Endothelial cell of umbilical vein (primary cell): ENCODE data around the gene ZNF488. TPM values are rescaled to one million over a fixed set of nuclear protein-coding genes. Genes with fewer than 3 reads are reported as not detected.

ENCODE experiments used
- BruUV-seq: library from RNA; stranded (reverse); fragments of 400-500 nt; replicated peaks from 2 replicates; lab custom pipeline; 2021; lab: Mats Ljungman, UMichigan
- CTCF ChIA-PET: fragments of 300-600, 350-600 bp; sonication (Branson Sonifier 250); formaldehyde crosslinking; loops from one replicate; lab custom pipeline; 2021; ENCODE audit warnings: antibody characterized with exemption, inconsistent platforms; lab: Charles Lee
- POLR2A ChIA-PET: fragments of 300-600, 350-600 bp; sonication (Branson Sonifier 250); formaldehyde crosslinking; loops from one replicate; lab custom pipeline; 2021; ENCODE audit warnings: antibody characterized with exemption, inconsistent platforms; lab: Charles Lee
- DNase-seq: peaks from one replicate; pipeline ENCODE4 v3.0.0-alpha.2; 2011; ENCODE audit warnings: low read depth, low spot score
- FAIRE-seq: peaks from 2 replicates; lab custom pipeline; 2011; peaks lifted over from hg19 to GRCh38; lab: Jason Lieb, UNC
- H2AFZ ChIP-seq: 2 replicates; pipeline ENCODE4 v1.6.0; 2012; ENCODE audit warnings: low read depth, low read length, control low read depth, inconsistent platforms
- H3K27ac ChIP-seq: 2 replicates; pipeline ENCODE4 v1.5.1; 2011; ENCODE audit warnings: low read depth, mild to moderate bottlenecking, control low read depth, low read length, moderate library complexity; ENCODE audit not compliant: insufficient read depth
- H3K27me3 ChIP-seq, 2 experiments: 2 replicates each; pipeline versions ENCODE4 v1.6.0 to v1.6.1; 2011; ENCODE audit warnings: low read length in 2 of 2, mixed read lengths in 1 of 2; ENCODE audit not compliant: control insufficient read depth in 2 of 2, insufficient read depth in 2 of 2
- H3K36me3 ChIP-seq, 2 experiments: 2 replicates in 1 of 2; 3 replicates in 1 of 2; pipeline ENCODE4 v1.5.1; 2011; ENCODE audit warnings: low read length in 2 of 2, mild to moderate bottlenecking in 1 of 2, moderate library complexity in 1 of 2; ENCODE audit not compliant: control insufficient read depth in 2 of 2, insufficient read depth in 2 of 2; ENCODE audit errors: extremely low read depth in 1 of 2
- H3K4me1 ChIP-seq: 3 replicates; pipeline ENCODE4 v1.5.1; 2011; ENCODE audit warnings: mild to moderate bottlenecking, low read length; ENCODE audit not compliant: control insufficient read depth, insufficient read depth; ENCODE audit errors: extremely low read depth
- H3K4me2 ChIP-seq: 2 replicates; pipeline ENCODE4 v1.6.1; 2011; ENCODE audit warnings: low read length, control low read depth, mixed read lengths; ENCODE audit not compliant: insufficient read depth
- H3K4me3 ChIP-seq, 3 experiments: fragments of 200-600 bp in 1 of 3; sonication (generic), shearing (Covaris generic) in 1 of 3; replicated peaks in 1 of 3; 2 replicates each; pipeline ENCODE4 v1.5.1; 2011 to 2016; ENCODE audit warnings: control low read depth in 3 of 3, low read length in 3 of 3, mild to moderate bottlenecking in 2 of 3, inconsistent platforms in 1 of 3, low read depth in 1 of 3, moderate library complexity in 1 of 3; ENCODE audit not compliant: insufficient read depth in 1 of 3
- H3K79me2 ChIP-seq: 2 replicates; pipeline ENCODE4 v1.6.0; 2012; ENCODE audit warnings: low read length, inconsistent platforms; ENCODE audit not compliant: control insufficient read depth, insufficient read depth
- H3K9ac ChIP-seq: replicated peaks from 2 replicates; pipeline ENCODE3; 2011; ENCODE audit warnings: low read length, control low read depth; ENCODE audit not compliant: insufficient read depth; ENCODE audit errors: extremely low read depth
- H3K9me1 ChIP-seq: replicated peaks from 3 replicates; pipeline ENCODE4 v1.6.0; 2011; ENCODE audit warnings: mild to moderate bottlenecking, low read length; ENCODE audit not compliant: control insufficient read depth, insufficient read depth; ENCODE audit errors: extremely low read depth
- H3K9me3 ChIP-seq: replicated peaks from 2 replicates; pipeline ENCODE4 v1.5.1; 2012; ENCODE audit warnings: low read length, inconsistent platforms; ENCODE audit not compliant: control insufficient read depth, insufficient read depth
- H4K20me1 ChIP-seq: replicated peaks from 2 replicates; pipeline ENCODE3; 2011; ENCODE audit warnings: mild to moderate bottlenecking, low read length; ENCODE audit not compliant: control insufficient read depth, insufficient read depth; ENCODE audit errors: extremely low read depth
- EZH2 ChIP-seq: IDR thresholded peaks from 2 replicates; pipeline ENCODE4 v1.6.1; 2012; ENCODE audit warnings: borderline replicate concordance, low read depth, mild to moderate bottlenecking, moderate library complexity, low read length, inconsistent platforms; ENCODE audit not compliant: severe bottlenecking
- FOS ChIP-seq: IDR thresholded peaks from 2 replicates; pipeline ENCODE4 v1.6.1; 2011; ENCODE audit warnings: mild to moderate bottlenecking, low read length, moderate library complexity, borderline replicate concordance; ENCODE audit not compliant: insufficient read depth
- GATA2 ChIP-seq: IDR thresholded peaks from 2 replicates; pipeline ENCODE4 v1.7.0; 2011; ENCODE audit warnings: low read depth, mild to moderate bottlenecking, moderate library complexity, mixed read lengths, low read length; ENCODE audit not compliant: insufficient read length, insufficient read depth
- JUN ChIP-seq: IDR thresholded peaks from 2 replicates; pipeline ENCODE4 v1.6.1; 2011; ENCODE audit warnings: borderline replicate concordance, low read depth; ENCODE audit not compliant: insufficient read length, insufficient read depth
- MYC ChIP-seq: IDR thresholded peaks from one replicate; pipeline ENCODE4 v1.6.1; 2011; ENCODE audit warnings: mild to moderate bottlenecking, low read depth, low read length
- POLR2A ChIP-seq: IDR thresholded peaks from 2 replicates; pipeline ENCODE4 v1.6.1; 2012; ENCODE audit warnings: low read depth, mild to moderate bottlenecking, control low read depth, low read length
- POLR2AphosphoS5 ChIP-seq: IDR thresholded peaks from 2 replicates; pipeline ENCODE4 v1.6.1; 2012; ENCODE audit warnings: low read depth, mild to moderate bottlenecking, control low read depth, low read length, moderate library complexity; ENCODE audit not compliant: insufficient read depth
- dilution Hi-C: fragments of 300-500 bp; cut with MboI; formaldehyde crosslinking; loops from one replicate; pipeline ENCODE4 v1.15.0; 2019; ENCODE audit warnings: low sequenced_read_pairs; ENCODE audit not compliant: extremely low pct_ligation_motif_present
- intact Hi-C: fragments of 100-400 bp; cut with micrococcal nuclease; formaldehyde crosslinking; loops from one replicate; pipeline ENCODE4 v1.10.0; 2022
- polyA plus RNA-seq, 4 experiments: library from polyadenylated mRNA; depleted of rRNA in 3 of 4; stranded (reverse) in 3 of 4; unstranded in 1 of 4; fragments of >200 nt; gene quantifications; 2 replicates each; pipeline versions ENCODE4 v1.2.1 to v1.2.3, GENCODE V29; 2011 to 2012; ENCODE audit warnings: missing spikeins in 1 of 4
- total RNA-seq: library from RNA; stranded (reverse); gene quantifications from 2 replicates; pipeline ENCODE4 v1.2.3, GENCODE V29; 2021
- TF ChIP-seq, protein P1 (sequence below), 2 donors: IDR thresholded peaks; 1 replicate in 1 of 2; 2 replicates in 1 of 2; pipeline ENCODE4 v1.5.1; 2011; ENCODE audit warnings: low read length in 2 of 2, mild to moderate bottlenecking in 2 of 2, moderate library complexity in 2 of 2, control low read depth in 1 of 2, inconsistent platforms in 1 of 2, low read depth in 1 of 2; ENCODE audit not compliant: insufficient read depth in 1 of 2; ENCODE audit errors: extremely low read depth in 1 of 2
- TF ChIP-seq, protein P2 (sequence below): IDR thresholded peaks from 2 replicates; pipeline ENCODE4 v1.6.1; 2011; ENCODE audit not compliant: insufficient read depth, insufficient read length

ZNF488 gene
- total and polyA plus RNA-seq, 2 donors (not counting 3 experiments of a cell fraction or from before 2014, with no cell fraction given) = 0.21 to 0.38 TPM

DNA sequence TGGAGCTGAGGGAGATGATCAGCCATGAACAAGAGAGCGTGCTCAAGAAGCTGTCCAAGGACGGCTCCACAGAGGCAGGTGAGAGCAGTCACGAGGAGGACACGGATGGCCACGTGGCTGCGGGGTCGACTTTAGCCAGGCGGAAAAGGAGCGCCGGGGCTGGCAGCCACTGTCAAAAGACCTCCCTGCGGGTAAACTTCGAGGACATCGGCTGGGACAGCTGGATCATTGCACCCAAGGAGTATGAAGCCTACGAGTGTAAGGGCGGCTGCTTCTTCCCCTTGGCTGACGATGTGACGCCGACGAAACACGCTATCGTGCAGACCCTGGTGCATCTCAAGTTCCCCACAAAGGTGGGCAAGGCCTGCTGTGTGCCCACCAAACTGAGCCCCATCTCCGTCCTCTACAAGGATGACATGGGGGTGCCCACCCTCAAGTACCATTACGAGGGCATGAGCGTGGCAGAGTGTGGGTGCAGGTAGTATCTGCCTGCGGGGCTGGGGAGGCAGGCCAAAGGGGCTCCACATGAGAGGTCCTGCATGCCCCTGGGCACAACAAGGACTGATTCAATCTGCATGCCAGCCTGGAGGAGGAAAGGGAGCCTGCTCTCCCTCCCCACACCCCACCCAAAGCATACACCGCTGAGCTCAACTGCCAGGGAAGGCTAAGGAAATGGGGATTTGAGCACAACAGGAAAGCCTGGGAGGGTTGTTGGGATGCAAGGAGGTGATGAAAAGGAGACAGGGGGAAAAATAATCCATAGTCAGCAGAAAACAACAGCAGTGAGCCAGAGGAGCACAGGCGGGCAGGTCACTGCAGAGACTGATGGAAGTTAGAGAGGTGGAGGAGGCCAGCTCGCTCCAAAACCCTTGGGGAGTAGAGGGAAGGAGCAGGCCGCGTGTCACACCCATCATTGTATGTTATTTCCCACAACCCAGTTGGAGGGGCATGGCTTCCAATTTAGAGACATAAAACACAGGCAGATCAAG is 58.5 kb downstream of the ZNF488 start:
- no peaks in the 10 kb centered on the region for H3K9me3 ChIP-seq
- dilution Hi-C loops = no loop called here
- H2AFZ ChIP-seq = no peak overlapping the region
- H3K9me1 ChIP-seq = no peaks in the 10 kb centered on the region
- no peak overlapping the region for H3K4me3 ChIP-seq
- no peaks in the 10 kb centered on the region for H3K4me1 ChIP-seq
- H3K36me3 ChIP-seq = no peaks in the 10 kb centered on the region
- no peaks in the 10 kb centered on the region for H3K79me2 ChIP-seq
- ChIA-PET CTCF (no interaction called here), POLR2A (no interaction called here)
- no peak overlapping the region for H3K4me2 ChIP-seq
- FAIRE-seq (no peak), DNase-seq (no peak)
- peaks cover 2 to 3% of the 10 kb centered on the region in 2 experiments for H3K27me3 ChIP-seq
- no peak overlapping the region for H3K9ac ChIP-seq
- intact Hi-C loops = no loop called here
- no peak overlapping the region for H3K27ac ChIP-seq
- H4K20me1 ChIP-seq = no peaks in the 10 kb centered on the region
- TF ChIP-seq, protein P1, sequence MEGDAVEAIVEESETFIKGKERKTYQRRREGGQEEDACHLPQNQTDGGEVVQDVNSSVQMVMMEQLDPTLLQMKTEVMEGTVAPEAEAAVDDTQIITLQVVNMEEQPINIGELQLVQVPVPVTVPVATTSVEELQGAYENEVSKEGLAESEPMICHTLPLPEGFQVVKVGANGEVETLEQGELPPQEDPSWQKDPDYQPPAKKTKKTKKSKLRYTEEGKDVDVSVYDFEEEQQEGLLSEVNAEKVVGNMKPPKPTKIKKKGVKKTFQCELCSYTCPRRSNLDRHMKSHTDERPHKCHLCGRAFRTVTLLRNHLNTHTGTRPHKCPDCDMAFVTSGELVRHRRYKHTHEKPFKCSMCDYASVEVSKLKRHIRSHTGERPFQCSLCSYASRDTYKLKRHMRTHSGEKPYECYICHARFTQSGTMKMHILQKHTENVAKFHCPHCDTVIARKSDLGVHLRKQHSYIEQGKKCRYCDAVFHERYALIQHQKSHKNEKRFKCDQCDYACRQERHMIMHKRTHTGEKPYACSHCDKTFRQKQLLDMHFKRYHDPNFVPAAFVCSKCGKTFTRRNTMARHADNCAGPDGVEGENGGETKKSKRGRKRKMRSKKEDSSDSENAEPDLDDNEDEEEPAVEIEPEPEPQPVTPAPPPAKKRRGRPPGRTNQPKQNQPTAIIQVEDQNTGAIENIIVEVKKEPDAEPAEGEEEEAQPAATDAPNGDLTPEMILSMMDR (IDR thresholded peaks at IDR 0.05; ENCODE audit: extremely low read depth in 1 of 2, insufficient read depth in 1 of 2, low read depth in 1 of 2, low read length in 2 of 2) = no peak
- BruUV-seq = no TSS peak

DNA sequence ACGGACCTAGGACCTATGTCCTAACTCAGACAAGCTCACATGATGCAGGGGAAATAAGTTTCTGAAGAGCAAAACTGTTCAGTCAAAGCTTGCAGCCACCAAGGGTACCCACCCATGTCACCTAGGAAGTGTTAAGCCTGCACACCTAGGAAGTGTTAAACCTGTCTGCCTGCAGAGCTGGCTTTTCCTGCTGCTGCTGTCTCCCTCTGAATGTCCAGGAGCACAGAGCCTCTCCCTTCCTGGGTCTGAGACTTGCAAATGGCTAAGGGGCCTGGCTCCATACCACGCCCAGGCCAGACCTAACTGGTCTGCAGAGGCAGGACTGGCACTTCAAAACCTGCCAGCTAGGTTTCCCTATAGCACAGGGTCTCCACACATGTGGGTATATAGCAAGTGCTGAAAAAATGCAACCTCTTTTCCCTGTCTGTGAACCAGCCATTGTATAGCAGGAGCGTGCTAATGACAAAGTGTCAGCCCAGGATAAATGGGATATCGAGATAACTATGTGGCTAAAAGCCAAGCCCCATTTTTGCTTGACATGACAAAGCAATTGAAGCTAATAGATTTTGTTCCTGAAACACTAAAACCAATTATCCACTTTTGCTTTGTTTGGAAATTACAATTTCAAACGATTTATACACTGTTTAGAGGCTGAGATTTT is 60.3 kb downstream of the ZNF488 start:
- H4K20me1 ChIP-seq = no peaks in the 10 kb centered on the region
- no peak overlapping the region for H3K9ac ChIP-seq
- no peaks in the 10 kb centered on the region for H3K9me1 ChIP-seq
- no peak for DNase-seq
- no peak for FAIRE-seq
- H3K9me3 ChIP-seq = no peaks in the 10 kb centered on the region
- H3K4me2 ChIP-seq = no peak overlapping the region
- no peak overlapping the region for H3K27ac ChIP-seq
- TF ChIP-seq MYC (no peak), GATA2 (no peak), FOS (no peak), EZH2 (no peak), JUN (no peak), POLR2A (no peak), POLR2AphosphoS5 (no peak)
- TF ChIP-seq, protein P2, sequence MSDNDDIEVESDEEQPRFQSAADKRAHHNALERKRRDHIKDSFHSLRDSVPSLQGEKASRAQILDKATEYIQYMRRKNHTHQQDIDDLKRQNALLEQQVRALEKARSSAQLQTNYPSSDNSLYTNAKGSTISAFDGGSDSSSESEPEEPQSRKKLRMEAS = no peak
- TF ChIP-seq, protein P1 (IDR thresholded peaks at IDR 0.05; ENCODE audit: extremely low read depth in 1 of 2, insufficient read depth in 1 of 2, low read depth in 1 of 2, low read length in 2 of 2) = no peak
- H3K4me1 ChIP-seq = no peaks in the 10 kb centered on the region
- no peak overlapping the region for H2AFZ ChIP-seq
- H3K79me2 ChIP-seq = no peaks in the 10 kb centered on the region
- no TSS peak for BruUV-seq
- no peak overlapping the region for H3K4me3 ChIP-seq
- H3K36me3 ChIP-seq = no peaks in the 10 kb centered on the region
- intact Hi-C loops (no loop called here), dilution Hi-C loops (no loop called here)
- CTCF ChIA-PET = interaction anchor here (0.9 to 1.3 kb wide), 2 partner anchors 10 to 276 kb away, joined by 3 to 4 read pairs; no protein-coding TSS in a partner anchor
- POLR2A ChIA-PET = no interaction called here
- peaks cover 2 to 3% of the 10 kb centered on the region in 2 experiments for H3K27me3 ChIP-seq
